Astrocyte (in vitro differentiated cells and primary cell): ENCODE data around the gene CSH2.

ENCODE experiments used
- EZH2 ChIP-seq: IDR thresholded peaks from 2 replicates; pipeline ENCODE4 v1.6.1; 2012; ENCODE audit warnings: mild to moderate bottlenecking, low read length, inconsistent platforms; ENCODE audit not compliant: insufficient read depth
- TF ChIP-seq, protein P1 (sequence below): IDR thresholded peaks from 2 replicates; pipeline ENCODE4 v1.5.1; 2011; ENCODE audit warnings: low read depth, mild to moderate bottlenecking, inconsistent platforms, low read length, moderate library complexity; ENCODE audit not compliant: insufficient read depth

DNA sequence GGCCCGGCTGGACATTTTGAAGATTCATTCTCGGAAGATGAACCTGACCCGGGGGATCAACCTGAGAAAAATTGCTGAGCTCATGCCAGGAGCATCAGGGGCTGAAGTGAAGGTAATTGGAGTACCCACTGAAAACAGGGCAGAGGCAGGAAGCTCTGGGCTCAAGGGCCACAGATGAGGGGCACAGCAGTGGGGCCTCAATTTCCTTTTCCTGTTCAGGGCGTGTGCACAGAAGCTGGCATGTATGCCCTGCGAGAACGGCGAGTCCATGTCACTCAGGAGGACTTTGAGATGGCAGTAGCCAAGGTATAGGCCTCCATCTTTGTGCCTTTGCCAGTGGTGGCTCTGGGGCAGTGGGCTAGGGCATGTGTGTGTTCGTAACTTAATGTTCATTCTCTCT lies 42.0 kb downstream of the CSH2 start:
- TF ChIP-seq, protein P1, sequence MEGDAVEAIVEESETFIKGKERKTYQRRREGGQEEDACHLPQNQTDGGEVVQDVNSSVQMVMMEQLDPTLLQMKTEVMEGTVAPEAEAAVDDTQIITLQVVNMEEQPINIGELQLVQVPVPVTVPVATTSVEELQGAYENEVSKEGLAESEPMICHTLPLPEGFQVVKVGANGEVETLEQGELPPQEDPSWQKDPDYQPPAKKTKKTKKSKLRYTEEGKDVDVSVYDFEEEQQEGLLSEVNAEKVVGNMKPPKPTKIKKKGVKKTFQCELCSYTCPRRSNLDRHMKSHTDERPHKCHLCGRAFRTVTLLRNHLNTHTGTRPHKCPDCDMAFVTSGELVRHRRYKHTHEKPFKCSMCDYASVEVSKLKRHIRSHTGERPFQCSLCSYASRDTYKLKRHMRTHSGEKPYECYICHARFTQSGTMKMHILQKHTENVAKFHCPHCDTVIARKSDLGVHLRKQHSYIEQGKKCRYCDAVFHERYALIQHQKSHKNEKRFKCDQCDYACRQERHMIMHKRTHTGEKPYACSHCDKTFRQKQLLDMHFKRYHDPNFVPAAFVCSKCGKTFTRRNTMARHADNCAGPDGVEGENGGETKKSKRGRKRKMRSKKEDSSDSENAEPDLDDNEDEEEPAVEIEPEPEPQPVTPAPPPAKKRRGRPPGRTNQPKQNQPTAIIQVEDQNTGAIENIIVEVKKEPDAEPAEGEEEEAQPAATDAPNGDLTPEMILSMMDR: no peak
- TF ChIP-seq EZH2: no peak
